ENCODE results near the gene TRPM8.

GRCh38 chr2:233990261-233990798 is 73.2 kb downstream of the TRPM8 start:
- TF ChIP-seq CTCF (IDR thresholded peaks at IDR 0.05) (no peak), EP300 (IDR thresholded peaks at IDR 0.05) (no peak)
